GM18511 (cell line): ENCODE results near the gene TCF7L2.
A peak's percentile ranks its signal among the peaks of the same experiment; 100 is the strongest.

ENCODE experiments used
- ATAC-seq: cut with Tn5 transposase; IDR thresholded peaks from one replicate; pipeline ENCODE4 v1.9.1; 2021; ENCODE audit warnings: mild to moderate bottlenecking, moderate library complexity; ENCODE audit not compliant: unreplicated experiment

Gene TCF7L2

DNA sequence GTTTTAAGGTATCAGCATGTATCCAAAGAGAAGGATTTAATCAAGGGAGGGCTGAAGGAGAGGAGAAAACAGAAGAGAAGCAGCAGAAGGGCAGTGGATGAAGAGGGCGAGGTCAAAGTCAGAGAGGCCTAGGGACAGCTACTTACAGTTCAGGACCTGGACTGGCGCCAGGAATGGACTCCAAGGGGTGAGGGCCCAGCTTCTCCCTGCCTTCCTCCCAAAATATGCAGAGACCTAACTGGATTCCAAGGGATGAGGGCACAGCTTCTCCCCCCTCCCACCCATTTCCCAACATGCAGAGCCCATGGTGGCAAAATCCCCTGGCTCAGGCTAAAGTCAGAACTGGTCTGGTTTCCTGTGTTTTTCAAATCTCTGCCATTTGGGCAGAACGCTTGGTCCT, 3.4 kb upstream of the TCF7L2 start:
- ATAC-seq = no peak

DNA sequence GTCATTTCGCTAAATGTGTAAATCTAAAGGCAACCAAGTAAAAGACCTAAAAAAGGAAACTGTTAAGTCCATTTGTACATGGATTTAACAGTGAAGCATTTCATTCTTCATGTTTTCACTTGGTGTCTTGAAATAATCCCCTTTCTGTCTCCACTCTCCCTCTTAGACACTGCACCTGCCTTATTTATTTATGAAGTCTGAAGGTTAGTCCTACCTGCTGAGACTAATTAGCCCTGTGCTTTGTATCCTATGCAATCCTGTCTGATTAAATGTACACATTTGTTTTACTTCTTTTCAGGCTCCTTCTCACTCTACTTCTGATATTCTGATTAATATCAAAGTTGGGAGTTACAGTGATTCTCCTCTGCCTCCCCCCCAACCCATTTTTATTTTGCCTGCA, 1.9 kb upstream of the TCF7L2 start:
- no peak for ATAC-seq

DNA sequence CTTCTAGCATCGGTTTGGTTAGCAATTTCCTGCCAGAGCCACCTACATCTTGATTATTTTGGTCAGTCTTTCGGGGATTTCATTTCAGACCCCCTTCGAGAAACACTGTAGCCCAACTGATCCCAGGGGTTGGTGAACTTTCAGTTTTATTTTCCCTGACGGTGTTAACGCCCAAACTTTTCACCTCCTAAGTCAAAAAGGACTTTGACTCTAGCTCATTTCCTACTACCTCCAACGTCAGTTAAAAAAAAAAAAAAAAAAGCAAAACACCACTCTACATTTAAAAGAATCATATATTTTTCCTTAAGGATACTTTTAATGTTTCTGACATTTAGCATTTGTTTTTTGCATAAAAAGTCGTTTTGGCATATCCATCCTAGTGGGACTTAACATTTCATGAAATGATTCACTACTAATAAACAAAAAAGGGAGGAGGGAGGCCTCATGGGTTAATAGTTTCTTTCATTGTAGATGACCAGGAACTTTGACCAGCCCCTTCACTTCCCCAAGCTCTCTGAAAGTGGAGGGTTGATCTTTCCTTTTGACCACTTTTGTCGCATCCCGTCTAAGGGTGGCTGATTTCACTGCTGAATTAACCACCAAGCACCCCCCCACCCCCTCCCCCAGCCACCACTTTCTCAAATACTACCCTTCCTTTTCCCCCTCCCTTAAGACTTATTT, 764 bp upstream of the TCF7L2 start:
- ATAC-seq = peak; percentile 20

DNA sequence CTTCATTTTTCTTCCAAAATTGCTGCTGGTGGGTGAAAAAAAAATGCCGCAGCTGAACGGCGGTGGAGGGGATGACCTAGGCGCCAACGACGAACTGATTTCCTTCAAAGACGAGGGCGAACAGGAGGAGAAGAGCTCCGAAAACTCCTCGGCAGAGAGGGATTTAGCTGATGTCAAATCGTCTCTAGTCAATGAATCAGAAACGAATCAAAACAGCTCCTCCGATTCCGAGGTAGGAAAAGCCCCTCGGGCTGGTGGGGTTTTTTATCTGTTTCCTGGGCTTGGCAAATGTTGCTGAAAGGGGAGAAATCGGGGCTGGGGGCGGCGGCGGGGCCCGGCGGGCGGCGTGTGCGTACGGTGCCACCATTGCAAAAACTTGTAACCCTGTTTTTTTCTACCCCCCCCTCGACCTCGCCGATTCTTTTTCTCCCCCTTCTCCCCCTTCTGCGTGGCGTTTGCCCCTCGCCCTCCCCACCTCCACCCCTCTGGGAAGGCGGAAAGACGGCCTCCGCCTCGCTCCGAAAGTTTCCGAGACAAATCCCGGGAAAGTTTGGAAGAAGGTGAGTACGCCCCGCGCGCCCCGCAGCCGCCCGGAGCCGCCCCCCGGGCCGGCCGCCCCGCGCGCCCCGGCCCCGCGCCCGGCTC, 789 bp downstream of the TCF7L2 start:
- ATAC-seq = no peak

DNA sequence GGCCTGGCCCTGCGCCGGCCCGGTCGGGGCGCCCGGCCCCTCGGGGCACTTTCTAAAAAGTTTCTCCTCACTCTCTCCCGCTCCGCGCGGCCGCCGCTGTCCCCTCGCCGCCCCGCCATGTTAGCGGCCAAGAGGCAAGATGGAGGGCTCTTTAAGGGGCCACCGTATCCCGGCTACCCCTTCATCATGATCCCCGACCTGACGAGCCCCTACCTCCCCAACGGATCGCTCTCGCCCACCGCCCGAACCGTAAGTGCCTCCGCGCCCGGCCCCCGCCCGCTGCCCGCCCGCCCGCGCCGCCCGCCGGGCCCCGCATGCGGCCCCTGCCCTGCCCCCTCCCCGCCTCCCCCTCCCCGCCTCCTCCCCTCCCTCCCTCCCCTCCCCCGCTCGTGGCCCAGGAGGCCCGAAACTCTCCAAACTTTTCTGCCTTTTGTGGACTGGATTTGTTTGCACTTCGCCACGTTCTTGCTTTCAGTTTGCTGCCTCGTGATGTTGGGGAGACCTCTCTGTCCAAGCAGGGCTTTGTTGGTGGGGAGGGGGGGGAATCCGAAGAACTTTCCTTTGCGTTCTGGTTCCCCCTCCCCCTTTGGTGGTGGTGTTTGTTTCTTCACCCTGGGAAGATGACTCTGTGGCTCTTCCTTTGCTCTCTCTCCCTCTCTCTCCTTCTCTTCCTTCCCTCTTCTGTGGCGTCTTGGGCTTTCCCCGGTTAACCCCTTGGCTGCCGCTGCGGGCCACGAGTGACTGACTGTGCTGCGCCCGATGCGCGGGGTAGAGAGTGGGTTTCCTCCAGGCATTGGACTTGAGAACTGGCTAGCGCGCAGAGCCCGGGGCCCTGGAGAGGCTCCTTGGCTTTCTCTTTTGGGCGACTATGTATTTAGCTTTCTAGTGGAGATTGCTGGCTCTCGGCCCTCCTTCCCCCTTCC, 1.6 kb downstream of the TCF7L2 start:
- no peak for ATAC-seq

DNA sequence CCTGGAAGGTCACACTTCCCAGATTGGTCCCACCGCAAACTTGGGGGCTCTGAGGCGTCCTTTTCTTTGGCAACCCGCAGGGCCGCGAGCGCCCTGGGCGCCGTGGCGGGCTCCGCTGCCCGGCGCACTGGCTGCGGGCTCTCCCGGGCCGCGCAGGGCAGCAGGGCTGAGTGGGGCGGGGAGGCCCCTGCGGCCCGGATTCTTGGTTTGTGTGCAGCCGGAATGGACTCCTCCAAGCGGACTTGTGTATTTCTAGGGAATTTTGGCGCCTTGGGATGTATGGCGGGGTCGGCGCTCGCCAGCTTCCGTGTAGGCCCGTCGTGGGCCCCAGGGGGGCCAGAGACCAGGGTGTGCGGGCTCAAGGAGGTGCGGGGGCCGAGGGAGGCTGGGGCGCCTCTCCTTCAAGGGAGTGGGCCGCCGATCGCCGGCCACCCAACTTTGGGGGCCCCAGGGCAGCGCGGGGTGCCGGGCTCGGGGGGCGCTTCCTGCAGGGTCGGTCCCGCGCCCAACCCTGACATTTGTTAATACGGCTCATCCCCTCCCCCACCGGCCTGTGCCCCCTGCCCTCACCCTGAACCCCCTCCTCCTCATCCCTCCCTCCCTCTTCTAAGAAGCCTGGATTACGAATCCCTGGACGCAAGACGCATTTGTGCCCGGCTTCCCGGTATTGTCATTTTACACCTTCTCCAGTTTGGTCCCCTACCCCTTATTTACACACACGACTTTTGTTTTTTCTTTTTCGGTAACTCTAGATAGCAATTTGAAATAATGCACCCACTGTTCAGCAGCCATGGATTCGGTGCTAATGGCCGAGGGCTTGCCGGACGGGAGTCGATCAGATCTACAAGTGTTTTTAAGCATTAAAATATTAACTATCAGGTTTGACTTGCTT, 2.5 kb downstream of the TCF7L2 start:
- no peak for ATAC-seq

DNA sequence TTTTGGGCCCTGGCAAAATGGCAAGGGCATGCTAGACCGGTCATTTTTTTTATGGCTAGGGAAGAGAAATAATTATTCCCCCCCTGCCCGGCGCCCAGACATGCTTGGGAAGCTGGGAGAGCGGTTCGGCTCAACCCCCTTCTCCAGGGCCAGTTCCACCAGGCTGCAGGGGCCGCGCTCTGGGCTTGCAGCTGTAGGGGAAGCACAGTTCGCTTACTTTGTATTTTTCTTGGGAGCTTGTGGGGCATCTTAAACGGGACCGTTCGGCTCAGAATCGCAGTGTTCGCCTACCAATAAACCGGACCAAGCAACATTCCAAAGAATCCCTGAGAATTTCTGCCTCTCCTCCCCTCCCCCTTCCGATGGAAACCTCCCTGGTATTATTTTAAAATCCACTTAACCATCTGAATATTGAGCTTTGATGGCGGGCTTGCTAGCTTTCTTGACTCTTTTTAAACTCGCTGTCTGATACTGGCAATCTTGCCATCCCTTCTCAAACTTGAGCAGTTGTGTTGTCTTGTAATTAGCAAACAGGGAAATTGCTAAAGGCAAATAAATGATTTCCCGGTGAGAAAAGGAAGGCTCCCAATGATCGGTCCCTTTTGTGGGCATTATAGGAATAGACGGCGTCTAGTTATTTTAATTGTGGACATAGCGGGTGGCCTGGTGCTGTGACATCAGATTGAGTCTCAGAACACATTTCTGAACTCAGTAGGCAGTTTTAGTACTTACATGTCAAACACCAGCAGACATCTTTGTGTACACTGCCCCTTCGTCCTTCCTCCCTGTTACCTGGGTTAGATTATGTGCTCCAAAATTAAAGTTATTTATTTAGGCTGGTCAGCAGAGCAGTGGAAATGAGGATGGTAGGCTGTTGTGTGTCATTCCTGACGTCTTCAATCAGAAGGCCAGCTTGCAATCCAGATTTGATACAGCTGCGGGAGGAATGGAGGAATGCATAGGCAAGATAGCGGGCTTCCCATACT, 3.4 kb downstream of the TCF7L2 start:
- ATAC-seq = no peak

DNA sequence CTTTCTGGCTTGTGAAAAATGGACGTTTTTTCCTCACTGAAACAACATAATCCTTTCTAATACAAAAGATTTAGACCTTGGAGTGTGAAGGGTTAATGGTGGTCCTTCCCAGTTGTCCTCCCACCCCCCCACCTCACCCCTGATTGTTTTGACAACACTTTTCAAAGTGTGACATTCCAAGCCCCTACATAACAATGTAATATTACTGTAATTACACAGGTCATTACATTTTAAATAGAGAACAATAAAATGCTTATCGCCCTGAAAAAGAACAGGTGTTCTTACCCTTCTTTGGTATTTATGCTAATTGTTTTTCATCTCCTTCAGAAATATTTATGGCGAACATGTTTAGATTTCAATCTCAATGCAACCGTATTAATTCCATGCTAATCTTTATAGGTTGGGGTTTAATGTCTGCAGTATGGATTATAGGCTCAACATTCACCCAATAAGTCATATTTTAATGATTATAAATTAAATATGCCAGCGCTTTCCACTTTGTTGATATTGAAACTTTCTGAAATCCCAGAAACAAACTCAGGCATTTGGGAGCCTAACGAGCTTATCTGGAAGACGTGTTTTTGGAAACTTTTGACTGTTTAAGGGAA, 5.0 kb downstream of the TCF7L2 start:
- ATAC-seq = no peak

- no peak for ATAC-seq
These were observed 5.8 kb downstream of the TCF7L2 start for GRCh38 chr10:112955582-112956421.

DNA sequence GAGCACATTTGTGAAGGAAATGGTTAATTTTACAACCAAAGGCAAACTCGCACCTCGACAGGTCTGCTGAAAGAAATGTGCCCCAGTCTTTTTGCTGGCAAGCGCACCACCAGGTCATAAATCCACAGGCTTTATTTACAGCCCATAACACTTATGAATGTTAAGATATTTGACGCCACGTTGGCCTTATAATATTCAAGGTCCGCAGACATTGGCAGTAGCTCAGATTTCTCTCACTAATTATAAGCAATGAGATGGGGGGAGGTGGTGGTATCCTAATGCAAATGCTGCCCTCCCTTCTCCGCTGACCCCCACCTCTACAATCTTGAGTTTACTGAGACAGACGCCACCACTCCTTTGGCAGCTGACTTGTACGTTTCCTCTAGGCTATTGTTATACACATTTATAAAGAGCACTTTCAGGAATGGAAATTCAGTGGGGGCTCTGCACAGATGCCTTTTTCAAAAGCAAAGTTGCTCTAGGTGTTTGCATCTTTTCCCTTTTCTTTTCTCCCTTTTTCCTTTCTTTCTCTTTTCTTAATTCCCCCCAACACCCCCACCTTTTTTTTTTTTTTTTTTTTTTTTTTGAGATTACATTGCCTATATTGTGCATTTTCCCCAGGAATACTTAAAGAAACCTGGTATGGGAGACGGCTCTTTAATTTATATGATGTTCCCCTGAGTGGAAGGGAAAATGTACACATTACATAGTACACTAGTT, 6.7 kb downstream of the TCF7L2 start:
- no peak for ATAC-seq

DNA sequence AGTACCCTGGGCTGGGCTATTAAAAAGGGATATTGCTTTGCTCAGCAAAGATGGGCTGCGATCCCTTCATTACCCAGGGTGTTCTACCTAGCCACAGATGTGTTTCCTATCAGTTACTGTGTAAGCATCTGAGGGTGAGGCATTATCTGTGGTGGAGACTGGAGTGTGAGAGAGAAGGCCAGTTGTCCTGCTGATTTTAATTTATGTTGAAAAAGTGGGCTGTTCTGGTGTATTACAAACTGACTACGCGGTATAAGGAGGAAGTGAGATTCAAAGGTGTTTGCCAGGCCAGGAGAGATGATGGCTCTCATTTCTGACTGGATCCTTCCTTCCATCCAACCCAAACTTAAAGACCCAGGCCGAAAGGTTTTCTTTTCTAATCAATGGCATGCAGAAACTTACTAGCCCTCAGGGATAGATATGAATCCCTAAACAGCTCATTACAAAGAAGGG, 7.6 kb downstream of the TCF7L2 start:
- no peak for ATAC-seq

GRCh38 chr10:112958275-112958995, 8.4 kb downstream of the TCF7L2 start:
- ATAC-seq = no peak

DNA sequence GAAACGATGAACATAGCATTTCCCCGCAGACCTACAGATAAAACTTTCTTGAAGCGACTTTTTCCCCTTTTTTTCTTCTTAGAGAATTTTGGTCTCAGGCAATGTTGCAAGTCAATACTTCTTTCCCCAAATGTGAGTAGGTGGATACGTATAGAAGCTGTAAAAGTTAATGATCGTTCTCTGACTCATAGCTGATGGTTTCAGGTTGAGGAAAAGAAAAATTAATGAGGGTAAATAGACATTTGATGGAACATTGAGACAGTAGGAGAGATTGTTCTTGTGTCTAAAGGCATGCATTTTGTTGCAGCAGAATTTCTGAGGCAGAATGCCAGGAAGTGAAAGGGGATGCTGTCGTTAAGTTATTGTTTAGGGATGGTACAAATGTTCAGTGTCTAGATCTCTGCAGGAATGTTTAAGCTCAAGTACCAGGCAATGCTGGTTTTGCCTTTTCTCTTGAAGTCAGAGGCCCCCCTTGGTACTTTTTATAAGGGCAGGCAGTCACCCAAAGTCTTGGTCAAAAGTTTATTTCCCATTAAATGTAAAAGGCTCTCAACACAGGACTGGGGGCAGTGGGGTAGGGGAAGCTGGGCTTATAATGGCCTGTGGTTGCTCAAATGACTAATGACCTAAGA, 9.3 kb downstream of the TCF7L2 start:
- ATAC-seq = no peak

GRCh38 chr10:112960151-112960681, 10.2 kb downstream of the TCF7L2 start:
- ATAC-seq = no peak

DNA sequence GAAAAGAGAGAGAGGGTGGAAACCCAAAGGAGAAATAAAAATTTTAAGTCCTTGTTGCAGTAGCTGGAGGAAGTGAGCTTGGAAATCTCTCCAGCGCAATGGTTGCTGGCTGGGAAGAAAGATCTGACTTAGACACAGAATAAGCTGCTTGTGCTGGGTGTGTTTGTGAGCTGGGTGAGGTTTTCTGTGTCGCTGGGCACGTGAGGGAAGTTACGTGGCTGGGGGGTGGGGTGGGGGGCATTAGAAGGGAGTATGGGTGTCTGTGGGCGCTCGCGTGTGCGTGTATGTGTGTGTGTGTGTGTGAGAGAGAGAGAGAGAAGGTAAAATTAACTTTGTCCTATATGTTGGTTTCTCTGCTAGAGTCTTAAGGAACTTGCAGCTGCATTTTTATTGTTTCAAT, 11.6 kb downstream of the TCF7L2 start:
- no peak for ATAC-seq

- ATAC-seq = no peak
These were observed 12.3 kb downstream of the TCF7L2 start for GRCh38 chr10:112962343-112962742.
